Measurements from ENCODE around the gene PSME1. TPM values are rescaled to one million over a fixed set of nuclear protein-coding genes. Genes with fewer than 3 reads are reported as not detected.

PSME1 gene
- total and polyA plus RNA-seq, 2 donors (not counting 1 experiment from before 2014, with no cell fraction given): 177 to 266 TPM

DNA sequence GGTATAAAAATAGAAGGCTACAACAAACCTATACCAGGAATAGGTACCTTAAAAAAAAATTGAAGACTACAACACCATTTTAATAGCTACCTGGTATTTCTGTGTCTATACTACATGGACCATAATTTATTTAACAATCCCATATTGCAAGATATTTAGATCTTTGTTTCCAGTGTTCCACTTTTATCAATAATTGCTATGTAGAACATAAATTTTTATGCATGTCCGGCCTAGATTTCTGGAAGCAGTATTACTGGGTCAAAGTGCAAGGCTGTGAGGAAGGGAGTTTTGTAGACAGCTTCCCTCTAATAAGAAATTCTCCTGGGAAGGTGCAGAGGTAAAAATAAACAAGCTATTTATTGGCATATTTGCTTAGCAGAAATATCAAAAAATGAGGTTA is 25.5 kb upstream of the PSME1 start:
- H3K36me3 ChIP-seq (ENCODE audit: control insufficient read depth, insufficient read depth, low read length): no peaks in the 10 kb centered on the region
- H3K79me2 ChIP-seq (ENCODE audit: control insufficient read depth, insufficient read depth, low read length): no peaks in the 10 kb centered on the region
- TF ChIP-seq, protein P1, sequence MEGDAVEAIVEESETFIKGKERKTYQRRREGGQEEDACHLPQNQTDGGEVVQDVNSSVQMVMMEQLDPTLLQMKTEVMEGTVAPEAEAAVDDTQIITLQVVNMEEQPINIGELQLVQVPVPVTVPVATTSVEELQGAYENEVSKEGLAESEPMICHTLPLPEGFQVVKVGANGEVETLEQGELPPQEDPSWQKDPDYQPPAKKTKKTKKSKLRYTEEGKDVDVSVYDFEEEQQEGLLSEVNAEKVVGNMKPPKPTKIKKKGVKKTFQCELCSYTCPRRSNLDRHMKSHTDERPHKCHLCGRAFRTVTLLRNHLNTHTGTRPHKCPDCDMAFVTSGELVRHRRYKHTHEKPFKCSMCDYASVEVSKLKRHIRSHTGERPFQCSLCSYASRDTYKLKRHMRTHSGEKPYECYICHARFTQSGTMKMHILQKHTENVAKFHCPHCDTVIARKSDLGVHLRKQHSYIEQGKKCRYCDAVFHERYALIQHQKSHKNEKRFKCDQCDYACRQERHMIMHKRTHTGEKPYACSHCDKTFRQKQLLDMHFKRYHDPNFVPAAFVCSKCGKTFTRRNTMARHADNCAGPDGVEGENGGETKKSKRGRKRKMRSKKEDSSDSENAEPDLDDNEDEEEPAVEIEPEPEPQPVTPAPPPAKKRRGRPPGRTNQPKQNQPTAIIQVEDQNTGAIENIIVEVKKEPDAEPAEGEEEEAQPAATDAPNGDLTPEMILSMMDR (conservative IDR thresholded peaks at IDR 0.05 in 1 of 2, IDR thresholded peaks at IDR 0.05 in 1 of 2; ENCODE audit: low read depth in 1 of 2, low read length in 2 of 2): no peak
- TF ChIP-seq EZH2 (IDR thresholded peaks at IDR 0.05; ENCODE audit: low read length, missing control alignments): no peak
- no peaks in the 10 kb centered on the region for H4K20me1 ChIP-seq (ENCODE audit: control insufficient read depth, extremely low read depth, insufficient read depth, low read length)
- no peak overlapping the region for H3K4me2 ChIP-seq (ENCODE audit: extremely low read depth, insufficient read depth, low read length)
- H3K9me3 ChIP-seq (ENCODE audit: control insufficient read depth, insufficient read depth, low read depth, low read length): no peaks in the 10 kb centered on the region
- H3K27me3 ChIP-seq (ENCODE audit: control insufficient read depth, insufficient read depth, low read length): no peaks in the 10 kb centered on the region
- H3K27ac ChIP-seq (ENCODE audit: insufficient read depth, low read length): no peak overlapping the region
- H3K4me1 ChIP-seq (ENCODE audit: control insufficient read depth, extremely low read depth, insufficient read depth, low read length): peaks cover 5% of the 10 kb centered on the region
- H3K9ac ChIP-seq (ENCODE audit: insufficient read depth, low read length): no peak overlapping the region
- DNase-seq (ENCODE audit: low read depth in 2 of 2): no peak
- H3K4me3 ChIP-seq (replicated peaks in 1 of 4; ENCODE audit: control extremely low read depth in 1 of 4, insufficient read depth in 1 of 4, low read depth in 3 of 4, low read length in 4 of 4): no peak overlapping the region
- H2AFZ ChIP-seq (ENCODE audit: low read length): no peak overlapping the region

- no peak for DNase-seq (ENCODE audit: low read depth in 2 of 2)
- H3K4me1 ChIP-seq (ENCODE audit: control insufficient read depth, extremely low read depth, insufficient read depth, low read length): peaks cover 5% of the 10 kb centered on the region
- H3K9ac ChIP-seq (ENCODE audit: insufficient read depth, low read length): peak overlapping the region; percentile 67
- H3K27me3 ChIP-seq (ENCODE audit: control insufficient read depth, insufficient read depth, low read length): no peaks in the 10 kb centered on the region
- H3K27ac ChIP-seq (ENCODE audit: insufficient read depth, low read length): peak overlapping the region; percentile 98
- H3K79me2 ChIP-seq (ENCODE audit: control insufficient read depth, insufficient read depth, low read length): no peaks in the 10 kb centered on the region
- H3K4me2 ChIP-seq (ENCODE audit: extremely low read depth, insufficient read depth, low read length): peak overlapping the region; percentile 100
- no peak for TF ChIP-seq EZH2 (IDR thresholded peaks at IDR 0.05; ENCODE audit: low read length, missing control alignments)
- TF ChIP-seq, protein P1 (conservative IDR thresholded peaks at IDR 0.05 in 1 of 2, IDR thresholded peaks at IDR 0.05 in 1 of 2; ENCODE audit: low read depth in 1 of 2, low read length in 2 of 2): no peak
- peak overlapping the region; percentile 91 for H2AFZ ChIP-seq (ENCODE audit: low read length)
- H3K9me3 ChIP-seq (ENCODE audit: control insufficient read depth, insufficient read depth, low read depth, low read length): no peaks in the 10 kb centered on the region
- H3K36me3 ChIP-seq (ENCODE audit: control insufficient read depth, insufficient read depth, low read length): no peaks in the 10 kb centered on the region
- H4K20me1 ChIP-seq (ENCODE audit: control insufficient read depth, extremely low read depth, insufficient read depth, low read length): no peaks in the 10 kb centered on the region
- peak overlapping the region; percentile 39 to 96 (median 72) for H3K4me3 ChIP-seq (replicated peaks in 1 of 4; ENCODE audit: control extremely low read depth in 1 of 4, insufficient read depth in 1 of 4, low read depth in 3 of 4, low read length in 4 of 4)
These were observed 22.6 kb upstream of the PSME1 start for GRCh38 chr14:24113379-24113800.

- peaks cover 5% of the 10 kb centered on the region for H3K4me1 ChIP-seq (ENCODE audit: control insufficient read depth, extremely low read depth, insufficient read depth, low read length)
- peak overlapping the region; percentile 96 for H2AFZ ChIP-seq (ENCODE audit: low read length)
- H3K4me2 ChIP-seq (ENCODE audit: extremely low read depth, insufficient read depth, low read length): peak overlapping the region; percentile 100
- TF ChIP-seq, protein P1 (conservative IDR thresholded peaks at IDR 0.05 in 1 of 2, IDR thresholded peaks at IDR 0.05 in 1 of 2; ENCODE audit: low read depth in 1 of 2, low read length in 2 of 2): no peak
- TF ChIP-seq EZH2 (IDR thresholded peaks at IDR 0.05; ENCODE audit: low read length, missing control alignments): no peak
- H3K9me3 ChIP-seq (ENCODE audit: control insufficient read depth, insufficient read depth, low read depth, low read length): no peaks in the 10 kb centered on the region
- H3K79me2 ChIP-seq (ENCODE audit: control insufficient read depth, insufficient read depth, low read length): no peaks in the 10 kb centered on the region
- peak overlapping the region; percentile 98 for H3K27ac ChIP-seq (ENCODE audit: insufficient read depth, low read length)
- H3K4me3 ChIP-seq (replicated peaks in 1 of 4; ENCODE audit: control extremely low read depth in 1 of 4, insufficient read depth in 1 of 4, low read depth in 3 of 4, low read length in 4 of 4): peak overlapping the region; percentile 39 to 96 (median 72)
- DNase-seq (ENCODE audit: low read depth in 2 of 2): peak; percentile 92 to 93
- H3K27me3 ChIP-seq (ENCODE audit: control insufficient read depth, insufficient read depth, low read length): no peaks in the 10 kb centered on the region
- peak overlapping the region; percentile 67 for H3K9ac ChIP-seq (ENCODE audit: insufficient read depth, low read length)
- no peaks in the 10 kb centered on the region for H3K36me3 ChIP-seq (ENCODE audit: control insufficient read depth, insufficient read depth, low read length)
- no peaks in the 10 kb centered on the region for H4K20me1 ChIP-seq (ENCODE audit: control insufficient read depth, extremely low read depth, insufficient read depth, low read length)
These were observed 22.0 kb upstream of the PSME1 start for GRCh38 chr14:24113801-24114531.

Measured in fibroblast of lung (primary cell).